Neural cell (in vitro differentiated cells): Measurements from ENCODE around the gene QSOX2.

Experiments used
- EZH2 ChIP-seq: fragments of 200-600, 300-800 bp; shearing (Covaris generic), sonication (generic); IDR thresholded peaks from 2 replicates; pipeline ENCODE4 v1.6.1; 2014; ENCODE audit warnings: antibody characterized with exemption, low read length, borderline replicate concordance, mild to moderate bottlenecking; ENCODE audit not compliant: insufficient read depth, poor library complexity, severe bottlenecking
- MXI1 ChIP-seq: fragments of 450-650 bp; conservative IDR thresholded peaks from 2 replicates; pipeline ENCODE4 v1.6.1; 2014; ENCODE audit warnings: antibody characterized with exemption, mild to moderate bottlenecking; ENCODE audit not compliant: poor library complexity, severe bottlenecking
- RAD21 ChIP-seq: fragments of 450-650 bp; conservative IDR thresholded peaks from 2 replicates; pipeline ENCODE4 v1.6.1; 2014; ENCODE audit warnings: antibody characterized with exemption, mild to moderate bottlenecking, moderate library complexity
- REST ChIP-seq: IDR thresholded peaks from 2 replicates; pipeline ENCODE4 v1.6.1; 2012; ENCODE audit warnings: borderline replicate concordance
- TF ChIP-seq, protein P1 (sequence below): fragments of 450-650 bp; IDR thresholded peaks from 2 replicates; pipeline ENCODE4 v1.5.1; 2014; ENCODE audit warnings: antibody characterized with exemption, mild to moderate bottlenecking, moderate library complexity; ENCODE audit not compliant: poor library complexity, severe bottlenecking

DNA sequence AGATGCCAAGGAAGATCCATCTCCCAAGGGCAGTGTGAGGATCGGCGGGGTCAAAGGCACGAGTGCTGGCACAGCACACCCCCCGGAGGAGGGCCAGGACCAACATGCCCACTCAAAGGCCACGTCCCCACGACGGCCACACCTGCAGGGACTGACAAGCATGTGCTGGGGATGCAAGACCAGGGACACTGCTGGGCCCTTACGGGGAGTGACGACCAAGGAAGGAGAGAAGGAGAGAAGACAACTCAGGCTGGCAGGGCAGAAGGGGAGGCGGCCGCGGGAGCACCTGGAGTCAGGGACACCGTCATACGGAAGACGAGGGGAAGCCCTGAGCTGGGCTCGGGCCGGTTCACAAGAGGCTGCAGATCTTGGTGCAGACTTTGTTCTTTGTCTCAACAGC lies 10.4 kb downstream of the QSOX2 start:
- no peak for TF ChIP-seq EZH2
- TF ChIP-seq, protein P1, sequence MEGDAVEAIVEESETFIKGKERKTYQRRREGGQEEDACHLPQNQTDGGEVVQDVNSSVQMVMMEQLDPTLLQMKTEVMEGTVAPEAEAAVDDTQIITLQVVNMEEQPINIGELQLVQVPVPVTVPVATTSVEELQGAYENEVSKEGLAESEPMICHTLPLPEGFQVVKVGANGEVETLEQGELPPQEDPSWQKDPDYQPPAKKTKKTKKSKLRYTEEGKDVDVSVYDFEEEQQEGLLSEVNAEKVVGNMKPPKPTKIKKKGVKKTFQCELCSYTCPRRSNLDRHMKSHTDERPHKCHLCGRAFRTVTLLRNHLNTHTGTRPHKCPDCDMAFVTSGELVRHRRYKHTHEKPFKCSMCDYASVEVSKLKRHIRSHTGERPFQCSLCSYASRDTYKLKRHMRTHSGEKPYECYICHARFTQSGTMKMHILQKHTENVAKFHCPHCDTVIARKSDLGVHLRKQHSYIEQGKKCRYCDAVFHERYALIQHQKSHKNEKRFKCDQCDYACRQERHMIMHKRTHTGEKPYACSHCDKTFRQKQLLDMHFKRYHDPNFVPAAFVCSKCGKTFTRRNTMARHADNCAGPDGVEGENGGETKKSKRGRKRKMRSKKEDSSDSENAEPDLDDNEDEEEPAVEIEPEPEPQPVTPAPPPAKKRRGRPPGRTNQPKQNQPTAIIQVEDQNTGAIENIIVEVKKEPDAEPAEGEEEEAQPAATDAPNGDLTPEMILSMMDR = no peak
- no peak for TF ChIP-seq REST
- TF ChIP-seq RAD21 = no peak
- TF ChIP-seq MXI1 = no peak
